HG03469 (cell line): ENCODE results near the gene NPR3.

ENCODE experiments used
- ATAC-seq: cut with Tn5 transposase; IDR thresholded peaks from one replicate; pipeline ENCODE4 v1.9.1; 2021; ENCODE audit warnings: mild to moderate bottlenecking, moderate library complexity, moderate number of reproducible peaks; ENCODE audit not compliant: unreplicated experiment

The NPR3 gene, protein sequence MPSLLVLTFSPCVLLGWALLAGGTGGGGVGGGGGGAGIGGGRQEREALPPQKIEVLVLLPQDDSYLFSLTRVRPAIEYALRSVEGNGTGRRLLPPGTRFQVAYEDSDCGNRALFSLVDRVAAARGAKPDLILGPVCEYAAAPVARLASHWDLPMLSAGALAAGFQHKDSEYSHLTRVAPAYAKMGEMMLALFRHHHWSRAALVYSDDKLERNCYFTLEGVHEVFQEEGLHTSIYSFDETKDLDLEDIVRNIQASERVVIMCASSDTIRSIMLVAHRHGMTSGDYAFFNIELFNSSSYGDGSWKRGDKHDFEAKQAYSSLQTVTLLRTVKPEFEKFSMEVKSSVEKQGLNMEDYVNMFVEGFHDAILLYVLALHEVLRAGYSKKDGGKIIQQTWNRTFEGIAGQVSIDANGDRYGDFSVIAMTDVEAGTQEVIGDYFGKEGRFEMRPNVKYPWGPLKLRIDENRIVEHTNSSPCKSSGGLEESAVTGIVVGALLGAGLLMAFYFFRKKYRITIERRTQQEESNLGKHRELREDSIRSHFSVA

DNA sequence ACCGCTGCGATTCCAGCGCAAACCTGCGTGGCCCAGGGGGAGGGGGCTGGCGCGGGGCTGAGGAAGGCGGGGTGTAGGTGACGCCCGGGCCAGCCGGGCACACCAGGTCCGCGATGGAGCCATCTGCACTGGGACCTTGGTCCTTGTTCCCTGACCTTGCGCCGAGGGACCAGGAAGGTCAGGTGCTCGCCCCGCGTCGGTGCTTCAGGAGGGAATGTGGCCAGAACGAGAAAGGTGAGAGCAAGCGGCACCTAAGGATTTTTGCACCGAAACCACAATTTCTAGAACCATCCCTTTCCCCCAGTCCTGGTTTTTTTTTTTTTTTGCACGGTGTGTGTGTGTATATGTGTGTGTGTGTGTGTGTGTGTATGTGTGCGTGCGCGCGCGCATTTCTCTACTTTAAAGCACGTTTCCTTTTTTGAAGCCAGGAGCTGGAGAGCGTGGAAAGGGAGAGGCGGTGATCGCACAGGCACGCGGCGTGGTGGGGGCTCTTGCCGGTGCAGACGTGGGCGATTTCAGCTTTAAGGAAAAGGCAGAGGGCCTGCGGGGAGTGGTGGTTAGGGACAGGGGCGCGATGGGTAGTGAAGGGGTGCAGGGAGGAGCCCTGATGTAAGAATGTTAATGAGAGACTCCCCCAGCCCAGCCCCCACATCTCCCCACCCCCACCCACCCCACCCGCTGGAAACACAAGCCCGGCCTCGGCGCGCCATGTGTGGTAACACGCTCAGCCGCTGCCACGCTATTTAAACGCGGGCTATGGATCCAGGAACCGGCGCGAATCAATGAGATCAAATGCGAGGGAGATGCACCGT lies at the start of gene NPR3:
NPR3 (plus strand) TSS at position 772 of the 812 bp plus-strand sequence. CDS start 456 bp downstream, outside the sequence.
- no peak for ATAC-seq

DNA sequence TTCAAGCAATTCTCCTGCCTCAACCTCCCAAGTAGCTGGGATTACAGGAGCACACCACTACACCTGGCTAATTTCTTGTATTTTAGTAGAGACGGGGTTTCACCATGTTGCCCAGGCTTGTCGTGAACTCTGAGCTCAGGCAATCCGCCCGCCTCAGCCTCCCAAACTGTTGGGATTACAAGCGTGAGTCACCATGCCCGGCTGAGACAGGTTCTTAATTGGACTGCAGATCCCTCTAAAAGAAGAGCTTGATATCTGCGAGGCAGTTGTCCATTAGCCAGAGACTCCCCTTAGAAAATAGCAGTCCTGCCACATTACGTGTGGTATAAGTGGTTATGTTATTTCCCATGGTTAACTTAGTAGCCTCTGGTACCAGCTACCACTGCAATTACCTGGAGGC lies 46.6 kb upstream of the NPR3 start:
- ATAC-seq, result no peak

DNA sequence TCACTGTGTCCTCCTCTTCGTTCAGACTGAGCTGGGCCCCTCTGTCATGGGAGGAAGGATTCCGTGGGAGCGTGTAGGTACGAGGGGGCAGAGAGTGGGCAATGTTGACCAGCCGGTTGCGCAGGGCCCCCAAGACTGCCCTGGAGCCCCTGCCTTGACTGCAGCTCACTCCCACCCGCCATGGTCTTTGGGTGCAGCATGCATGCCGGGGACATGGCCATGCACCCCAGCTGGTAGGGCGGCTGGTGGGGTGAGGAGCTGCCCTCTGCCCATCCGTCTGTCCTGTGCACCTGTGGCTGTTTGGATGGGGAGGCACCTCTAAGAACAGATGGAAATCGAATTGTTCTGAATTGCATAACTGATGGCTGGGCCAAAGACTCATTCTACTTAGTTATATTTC lies 42.6 kb upstream of the NPR3 start:
- ATAC-seq, result no peak

DNA sequence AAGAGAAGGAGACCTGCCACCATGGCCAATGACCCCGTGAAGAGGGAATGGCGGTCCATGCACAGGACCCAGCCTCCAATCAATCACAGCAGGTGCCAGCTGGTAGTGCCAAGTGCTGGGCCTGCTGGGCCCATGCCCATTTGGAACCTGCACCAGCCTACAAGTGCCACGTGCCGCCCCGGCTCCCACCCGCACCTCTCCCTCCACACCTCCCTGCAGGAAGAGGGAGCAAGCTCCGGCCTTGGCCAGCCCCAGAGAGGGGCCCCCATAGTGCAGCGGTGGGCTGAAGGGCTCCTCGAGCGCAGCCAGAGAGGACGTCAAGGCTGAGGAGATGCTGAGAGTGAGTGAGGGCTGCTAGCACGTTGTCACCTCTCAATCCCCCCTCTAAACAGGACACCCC lies 37.8 kb upstream of the NPR3 start:
- no peak for ATAC-seq

DNA sequence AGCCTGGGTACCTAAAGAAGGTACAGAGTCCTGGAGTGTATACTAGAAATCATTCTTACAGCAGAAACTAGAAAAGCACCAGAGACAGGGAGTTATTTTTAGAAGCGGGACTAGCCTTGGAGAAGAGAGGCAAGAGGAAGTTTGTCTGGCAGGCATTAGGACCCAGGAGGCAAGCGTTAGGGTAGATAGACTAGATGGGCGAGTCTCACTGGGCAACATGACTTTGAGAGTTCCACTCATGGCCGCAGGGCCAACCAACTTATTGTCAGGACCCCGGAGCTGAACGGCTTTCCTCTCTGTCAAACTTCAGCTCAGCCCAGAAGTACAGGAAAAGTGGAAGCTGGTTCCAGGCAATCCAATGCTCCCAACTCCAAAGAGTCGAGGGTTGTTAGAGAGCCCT lies 34.1 kb upstream of the NPR3 start:
- no peak for ATAC-seq

DNA sequence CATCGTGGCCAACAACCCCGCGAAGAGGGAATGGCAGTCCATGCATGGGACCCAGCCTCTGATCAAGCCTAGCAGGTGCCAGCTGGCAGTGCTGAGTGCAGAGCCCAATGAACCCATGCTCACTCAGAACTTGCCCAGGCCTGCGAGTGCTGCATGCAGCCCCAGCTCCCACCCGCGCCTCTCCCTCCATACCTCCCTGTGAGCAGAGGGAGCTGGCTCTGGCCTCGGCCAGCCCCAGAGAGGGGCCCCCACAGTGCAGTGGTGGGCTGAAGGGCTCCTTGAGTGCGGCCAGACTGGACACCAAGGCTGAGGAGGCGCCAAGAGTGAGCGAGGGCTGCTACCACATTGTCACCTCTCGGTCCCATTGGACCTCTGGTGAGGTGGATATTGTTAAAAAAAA lies 32.6 kb upstream of the NPR3 start:
- ATAC-seq, result no peak

DNA sequence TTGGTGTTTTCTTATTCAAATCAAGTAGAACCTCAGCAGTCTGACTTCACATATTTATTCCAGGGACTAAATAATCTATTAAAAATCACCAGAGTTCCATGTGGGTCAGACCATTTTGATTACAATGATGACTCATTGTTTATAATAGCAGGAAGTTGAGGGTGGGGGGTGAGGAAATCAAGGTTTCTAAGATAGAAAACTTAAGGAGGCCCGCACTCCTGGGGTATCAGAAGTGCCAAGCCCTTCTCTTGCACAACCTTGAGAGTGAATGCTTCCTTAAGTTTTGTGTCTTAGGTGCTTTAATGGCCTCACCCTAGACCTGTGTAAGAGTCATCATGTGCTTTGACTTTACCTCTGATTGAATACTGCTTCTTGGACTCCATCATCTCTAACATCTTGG lies 31.9 kb upstream of the NPR3 start:
- ATAC-seq, result no peak

DNA sequence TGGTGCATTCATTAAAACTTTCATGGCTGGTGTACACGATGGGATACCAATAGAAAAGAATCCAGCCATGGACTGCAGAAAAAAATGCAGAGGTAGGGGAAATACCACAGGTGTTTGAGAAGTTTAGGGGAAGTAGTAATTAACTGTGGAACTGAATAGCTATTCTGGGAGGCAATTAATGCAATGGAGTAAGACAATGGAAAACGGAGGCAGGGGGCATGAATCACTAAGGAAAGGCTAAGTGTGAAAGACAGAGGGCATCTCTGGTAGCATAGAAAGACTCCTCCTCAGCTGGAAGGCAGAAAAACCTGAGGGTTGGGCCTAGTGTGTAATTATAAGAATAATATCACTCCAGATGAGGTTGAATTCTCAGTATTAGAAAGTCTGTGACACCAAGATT lies 30.9 kb upstream of the NPR3 start:
- ATAC-seq, result no peak

DNA sequence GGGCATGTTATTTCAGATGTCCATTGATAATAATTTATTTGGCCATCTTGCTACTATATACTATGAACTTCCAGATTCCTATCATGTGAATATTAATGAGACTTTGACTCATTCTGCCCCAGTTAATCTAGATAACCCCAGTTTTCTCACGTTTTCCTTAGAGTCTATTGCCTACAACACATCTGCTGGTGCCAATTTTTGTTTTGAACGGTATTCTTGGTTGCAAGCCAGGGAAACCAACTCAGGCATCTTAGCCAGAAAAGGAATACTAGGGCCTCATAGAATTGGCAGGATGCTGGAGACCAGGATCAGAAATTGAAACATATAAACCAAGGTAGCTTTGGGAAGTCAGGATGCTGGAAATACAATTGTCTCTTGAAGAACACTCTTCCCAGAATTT lies 28.0 kb upstream of the NPR3 start:
- ATAC-seq, result no peak

DNA sequence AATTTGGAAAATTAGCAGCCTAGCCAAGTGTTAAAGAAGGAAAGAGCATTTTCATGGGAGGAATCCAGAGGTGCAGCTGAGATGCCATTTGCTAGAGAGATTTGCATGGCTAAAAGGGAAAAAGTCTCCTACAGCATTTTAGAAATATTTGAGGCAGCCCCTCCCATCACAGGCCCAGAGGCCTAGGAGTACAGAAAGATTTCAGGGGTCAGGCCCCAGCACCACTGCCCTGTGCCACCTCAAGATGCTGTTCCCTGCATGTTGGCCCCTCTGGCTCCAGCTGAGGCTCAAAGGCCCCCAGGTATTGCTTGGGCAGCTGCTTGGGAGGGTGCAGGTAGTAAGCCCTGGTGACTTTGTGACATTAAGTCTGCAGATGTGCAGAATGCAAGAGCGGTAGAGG lies 26.9 kb upstream of the NPR3 start:
- ATAC-seq, result no peak

DNA sequence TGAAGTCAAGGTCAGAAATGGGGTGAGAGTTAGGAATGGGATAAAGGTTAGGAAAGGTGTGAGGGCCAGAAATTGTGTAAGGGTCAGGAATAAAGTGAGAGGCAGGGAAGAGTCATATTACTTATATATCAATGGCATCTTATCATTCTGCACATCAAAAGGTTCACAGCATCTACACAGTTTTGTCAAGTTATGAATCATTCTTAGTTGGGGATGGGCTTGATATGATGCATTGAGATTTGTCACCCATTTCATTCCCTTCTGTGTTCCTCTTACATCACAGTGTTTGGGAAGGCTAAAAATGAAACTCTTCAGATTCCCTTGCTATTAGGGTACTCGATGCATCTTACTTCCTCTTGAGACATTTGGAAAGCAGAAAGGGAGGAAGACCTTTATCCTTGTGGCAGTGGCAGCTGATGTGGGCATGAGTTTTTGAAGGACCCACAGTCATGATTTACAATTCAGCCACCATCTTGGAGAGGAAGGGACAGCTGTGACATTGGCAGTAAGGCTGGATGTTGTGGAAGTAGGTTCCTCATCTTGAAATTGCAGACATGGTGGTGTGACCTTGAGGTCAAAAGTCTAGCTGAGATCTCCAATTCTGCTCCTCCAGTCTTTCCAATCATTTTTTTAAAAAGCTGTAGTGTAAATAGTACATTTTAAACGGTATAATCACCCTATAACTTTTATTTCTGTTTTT lies 24.2 kb upstream of the NPR3 start:
- ATAC-seq, result no peak

DNA sequence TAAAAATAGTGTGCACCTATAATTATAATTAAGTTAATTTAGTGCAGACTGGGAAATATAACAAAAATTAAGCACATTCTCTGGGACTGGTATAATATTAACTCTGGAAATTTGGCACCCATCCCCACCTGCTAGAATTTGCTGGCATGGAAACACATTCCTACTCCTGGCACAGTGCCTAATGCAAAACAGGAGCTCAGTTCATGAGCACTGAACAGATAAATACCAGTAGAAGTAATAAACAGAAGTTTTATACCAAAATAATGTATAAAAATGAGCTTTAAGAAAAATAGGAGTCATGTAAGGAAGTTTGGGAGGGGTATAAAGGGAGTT lies 23.7 kb upstream of the NPR3 start:
- ATAC-seq, result no peak

DNA sequence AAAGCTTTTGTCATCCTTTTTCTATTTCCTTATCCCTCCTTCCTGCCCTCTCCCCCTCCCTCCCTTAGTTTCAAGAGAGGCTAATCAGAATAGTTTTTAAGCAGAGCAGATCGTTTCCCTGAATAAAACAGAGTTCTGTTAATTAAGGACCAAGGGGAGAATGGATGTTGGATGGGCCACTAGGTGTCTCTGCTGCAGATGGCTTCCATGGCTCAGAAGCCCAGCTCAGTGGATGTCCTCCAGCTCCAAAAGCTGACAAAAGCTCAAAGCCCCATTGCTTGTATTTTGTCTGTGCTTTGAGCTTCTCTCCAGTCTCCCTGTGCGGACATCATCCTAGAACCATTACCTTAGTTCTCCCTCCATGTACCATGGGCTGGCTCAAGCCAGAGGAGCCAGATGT lies 21.0 kb upstream of the NPR3 start:
- no peak for ATAC-seq

DNA sequence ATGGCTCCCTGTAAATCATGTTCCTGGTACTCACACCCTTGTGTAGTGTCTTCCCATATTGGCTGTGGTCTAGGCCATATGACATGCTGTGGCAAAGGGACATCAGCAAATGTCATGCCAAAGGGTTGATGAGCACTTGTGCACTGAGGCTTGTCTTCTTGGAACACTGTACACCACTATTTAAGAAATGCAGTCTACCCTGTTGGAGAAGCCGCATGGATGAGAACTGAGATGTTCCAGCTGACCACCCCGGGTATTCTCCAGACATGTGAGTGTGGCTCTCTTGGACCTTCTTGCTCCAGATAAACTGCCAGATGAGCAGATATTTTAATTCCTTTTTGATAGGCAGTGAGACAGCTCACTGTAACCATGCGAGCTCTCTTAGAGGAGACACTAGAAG lies 20.5 kb upstream of the NPR3 start:
- ATAC-seq, result no peak

DNA sequence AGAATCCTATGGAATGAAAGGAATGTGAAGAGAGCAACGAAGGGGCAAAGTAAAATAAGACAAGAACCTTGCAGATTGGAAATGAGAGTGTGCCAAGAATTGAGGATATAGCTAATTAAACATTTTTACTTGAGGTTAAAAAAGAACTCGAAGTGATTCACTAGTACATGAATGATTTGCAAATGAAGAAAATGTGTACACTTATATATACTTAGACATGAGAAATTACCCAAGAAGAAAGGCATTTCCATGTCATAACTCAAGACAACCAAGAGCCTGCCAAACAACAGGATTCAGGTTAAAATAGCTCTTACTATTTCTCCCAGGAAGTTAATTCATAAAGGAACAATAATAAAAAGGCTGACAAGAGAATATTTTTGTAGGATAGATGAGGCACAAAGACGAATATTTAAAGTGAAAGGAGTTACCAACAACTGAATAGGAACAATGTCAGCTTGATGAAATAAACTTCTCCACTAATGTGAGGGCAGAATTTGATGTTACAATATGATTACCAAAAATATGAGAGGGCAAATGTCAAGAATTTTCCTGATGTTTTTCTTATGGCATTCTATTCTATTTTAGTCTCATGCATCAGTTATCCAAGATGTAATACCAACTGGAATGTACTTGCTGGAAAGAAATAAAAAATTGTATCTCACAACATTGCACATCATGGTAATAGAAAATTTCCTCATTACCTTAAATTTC lies 18.9 kb upstream of the NPR3 start:
- no peak for ATAC-seq

DNA sequence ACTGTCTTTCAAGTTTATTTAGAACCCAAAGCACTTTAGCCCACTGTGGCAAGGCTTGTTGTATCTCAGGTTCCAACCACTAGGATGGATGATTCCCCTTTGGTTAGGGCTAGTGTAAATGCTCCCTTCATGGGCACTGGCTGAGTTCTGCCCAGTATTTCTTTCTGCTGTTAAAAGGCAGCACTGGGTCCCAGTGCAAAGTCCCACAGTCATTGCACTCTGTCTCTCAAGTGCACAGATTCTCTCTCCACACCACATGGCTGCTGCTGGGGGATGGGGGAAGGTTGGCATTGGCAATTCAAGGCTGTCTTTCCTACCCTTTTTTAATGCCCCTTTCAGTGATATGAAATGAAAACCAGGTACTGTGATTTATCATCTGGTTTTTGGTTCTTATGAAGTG lies 7.2 kb upstream of the NPR3 start:
- no peak for ATAC-seq

DNA sequence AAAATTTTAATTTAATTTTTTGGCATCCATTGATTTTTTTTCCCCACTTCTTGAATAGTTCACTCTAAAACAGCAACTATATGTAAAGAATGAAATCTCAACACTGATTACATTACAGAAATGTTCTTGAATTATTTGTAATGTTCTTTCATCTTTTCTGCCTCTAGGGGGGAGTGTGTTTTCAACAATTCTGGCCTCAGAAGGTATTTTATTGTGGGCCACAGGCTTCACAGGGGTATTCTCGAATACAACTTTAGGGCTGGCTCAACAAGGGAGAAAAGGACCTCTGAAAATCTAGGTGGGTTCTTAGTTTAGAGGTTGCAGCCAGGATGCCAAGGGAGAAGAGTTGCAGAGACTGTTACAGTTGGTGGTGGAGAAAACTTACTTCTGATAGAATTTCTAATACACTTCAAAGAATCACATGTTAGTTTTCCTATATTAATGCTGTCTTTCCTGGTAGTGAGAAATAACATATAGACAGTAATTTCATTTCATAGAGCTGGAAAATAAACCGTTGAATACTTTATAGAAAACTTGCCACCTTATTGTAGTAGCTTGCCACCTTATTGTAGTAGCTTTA lies 3.6 kb upstream of the NPR3 start:
- ATAC-seq, result no peak

DNA sequence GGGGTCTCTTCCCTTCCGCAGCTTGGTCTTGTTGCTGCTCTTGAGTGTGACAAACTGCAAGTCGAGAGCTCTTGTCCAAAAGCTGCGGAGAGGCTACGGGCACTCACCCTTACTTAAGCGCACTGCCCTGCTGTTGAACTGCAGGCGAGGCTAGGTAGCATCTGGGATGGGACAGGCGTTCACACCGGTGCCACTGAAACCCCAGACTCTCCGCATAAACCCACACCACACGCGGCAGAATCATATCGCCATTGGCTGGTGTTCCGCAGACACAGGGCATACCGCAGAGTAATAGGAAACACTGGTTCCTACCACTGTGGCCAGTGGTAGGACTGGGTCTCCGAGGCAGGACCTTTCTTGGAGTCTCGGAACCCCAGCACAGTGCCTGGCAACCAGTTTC lies 2.2 kb upstream of the NPR3 start:
- ATAC-seq, result no peak

DNA sequence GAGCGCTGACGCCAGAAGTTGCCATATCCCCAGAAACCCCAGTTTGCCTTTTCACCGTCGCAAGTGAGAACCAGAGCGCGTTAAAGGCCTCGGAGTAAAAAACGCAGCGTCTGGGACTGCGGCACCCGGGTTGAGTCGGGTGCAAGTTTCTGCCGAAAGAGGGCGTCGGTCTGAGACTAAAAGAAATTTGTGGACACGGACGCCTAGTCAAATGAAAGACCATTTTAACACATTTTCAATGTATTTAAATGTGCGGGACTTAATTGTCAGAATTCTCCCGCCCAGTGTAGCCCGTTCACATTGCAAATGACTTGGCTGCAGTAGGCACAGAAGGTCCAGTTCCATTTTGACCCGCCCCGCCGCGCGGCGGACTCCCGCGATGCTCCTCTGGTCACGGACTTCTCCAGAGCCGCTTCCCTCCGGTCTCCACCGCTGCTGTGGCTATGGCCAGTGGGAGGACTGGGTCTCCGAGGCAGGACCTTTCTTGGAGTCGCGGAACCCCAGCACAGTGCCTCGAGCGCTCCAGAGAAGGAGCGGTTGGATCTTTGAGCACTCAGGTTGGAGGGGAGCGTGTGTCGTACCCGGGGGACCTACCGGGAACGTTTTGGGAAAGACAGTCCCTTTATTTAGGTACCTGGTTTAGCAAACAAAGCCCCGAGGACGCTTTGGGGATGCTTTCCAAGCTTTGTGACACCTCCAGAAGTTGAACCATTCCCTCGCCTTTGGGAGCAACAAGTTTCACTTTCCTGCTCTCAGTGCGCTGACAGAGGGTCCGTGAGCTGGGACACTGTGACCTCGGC lies 1.2 kb upstream of the NPR3 start:
- ATAC-seq, result no peak

DNA sequence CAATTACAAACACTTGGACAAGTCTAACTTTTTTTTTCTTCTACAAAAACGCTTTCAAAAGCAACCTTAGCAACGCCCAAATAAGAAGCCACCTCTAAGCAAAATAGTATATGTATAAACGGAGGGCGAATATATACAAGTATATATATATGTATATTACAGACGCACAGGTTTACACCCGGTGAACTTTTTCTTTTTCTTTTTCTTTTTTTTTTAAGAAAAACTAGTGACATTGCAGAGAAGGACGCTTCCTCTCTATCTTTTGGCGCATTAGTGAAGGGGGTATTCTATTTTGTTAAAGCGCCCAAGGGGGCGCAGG lies 200 bp downstream of the NPR3 start:
- no peak for ATAC-seq
